ENCODE data around the gene C3orf49. TPM values are rescaled to one million over a fixed set of nuclear protein-coding genes. Genes with fewer than 3 reads are reported as not detected.
A peak's percentile ranks its signal among the peaks of the same experiment; 100 is the strongest.

Gene C3orf49
- total and polyA plus RNA-seq, 2 of the 13 experiments (the other 11 are each of a cell fraction or from before 2014, with no cell fraction given), result not detected

DNA sequence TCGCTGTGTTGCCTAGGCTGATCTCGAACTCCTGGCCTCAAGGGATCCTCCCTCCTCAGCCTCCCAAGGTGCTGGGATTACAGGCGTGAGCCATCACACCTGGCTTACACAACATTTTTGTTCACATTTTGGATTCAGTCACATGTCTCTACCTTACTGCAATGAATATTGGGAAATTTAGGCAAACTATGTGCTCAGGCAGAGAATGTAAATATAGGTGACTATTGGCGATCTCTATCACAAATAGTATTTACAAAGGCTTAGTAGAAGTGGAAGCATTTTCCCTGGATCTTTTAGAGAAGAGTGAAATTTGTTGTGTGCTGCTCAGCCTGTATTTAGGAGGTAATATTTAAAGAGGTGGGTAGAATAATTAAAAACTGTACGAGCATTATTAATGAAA is 72.4 kb downstream of the C3orf49 start (continued):
- TF ChIP-seq, protein P1, sequence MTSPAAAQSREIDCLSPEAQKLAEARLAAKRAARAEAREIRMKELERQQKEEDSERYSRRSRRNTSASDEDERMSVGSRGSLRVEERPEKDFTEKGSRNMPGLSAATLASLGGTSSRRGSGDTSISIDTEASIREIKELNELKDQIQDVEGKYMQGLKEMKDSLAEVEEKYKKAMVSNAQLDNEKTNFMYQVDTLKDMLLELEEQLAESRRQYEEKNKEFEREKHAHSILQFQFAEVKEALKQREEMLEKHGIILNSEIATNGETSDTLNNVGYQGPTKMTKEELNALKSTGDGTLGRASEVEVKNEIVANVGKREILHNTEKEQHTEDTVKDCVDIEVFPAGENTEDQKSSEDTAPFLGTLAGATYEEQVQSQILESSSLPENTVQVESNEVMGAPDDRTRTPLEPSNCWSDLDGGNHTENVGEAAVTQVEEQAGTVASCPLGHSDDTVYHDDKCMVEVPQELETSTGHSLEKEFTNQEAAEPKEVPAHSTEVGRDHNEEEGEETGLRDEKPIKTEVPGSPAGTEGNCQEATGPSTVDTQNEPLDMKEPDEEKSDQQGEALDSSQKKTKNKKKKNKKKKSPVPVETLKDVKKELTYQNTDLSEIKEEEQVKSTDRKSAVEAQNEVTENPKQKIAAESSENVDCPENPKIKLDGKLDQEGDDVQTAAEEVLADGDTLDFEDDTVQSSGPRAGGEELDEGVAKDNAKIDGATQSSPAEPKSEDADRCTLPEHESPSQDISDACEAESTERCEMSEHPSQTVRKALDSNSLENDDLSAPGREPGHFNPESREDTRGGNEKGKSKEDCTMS (CRISPR knock-in tag; conservative IDR thresholded peaks at IDR 0.05), result no peak
- TF ChIP-seq SMAD1 (CRISPR knock-in tag; IDR thresholded peaks at IDR 0.05; ENCODE audit: borderline replicate concordance, low read depth) (no peak), ZMAT3 (CRISPR knock-in tag; conservative IDR thresholded peaks at IDR 0.05) (no peak), BRD4 (CRISPR knock-in tag; IDR thresholded peaks at IDR 0.05) (no peak), PITX1 (CRISPR knock-in tag; IDR thresholded peaks at IDR 0.05) (peak; percentile 66), ZNF496 (CRISPR knock-in tag; IDR thresholded peaks at IDR 0.05; ENCODE audit: insufficient replicate concordance) (no peak), CCDC6 (CRISPR knock-in tag; IDR thresholded peaks at IDR 0.05) (no peak), NRL (CRISPR knock-in tag; IDR thresholded peaks at IDR 0.05; ENCODE audit: borderline replicate concordance) (no peak), ZBTB1 (CRISPR knock-in tag; IDR thresholded peaks at IDR 0.05; ENCODE audit: borderline replicate concordance) (no peak), ZNF264 (CRISPR knock-in tag; IDR thresholded peaks at IDR 0.05) (no peak), GATAD2A (CRISPR knock-in tag; IDR thresholded peaks at IDR 0.05) (peak; percentile 38; the same call in 1 of the 2 replicates), TEAD2 (CRISPR knock-in tag; IDR thresholded peaks at IDR 0.05) (no peak), RAD21 (CRISPR knock-in tag; IDR thresholded peaks at IDR 0.05) (no peak), PCBP2 (optimal IDR thresholded peaks at IDR 0.05; ENCODE audit: low read depth, low read length, poor library complexity, severe bottlenecking) (no peak), POGZ (CRISPR knock-in tag; IDR thresholded peaks at IDR 0.05) (0 out of 2 replicates have a peak, but pooled peaks have one; percentile 40), ZNF260 (CRISPR knock-in tag; IDR thresholded peaks at IDR 0.05; ENCODE audit: borderline replicate concordance, low read depth) (no peak), ZSCAN12 (CRISPR knock-in tag; IDR thresholded peaks at IDR 0.05) (no peak), ZNF3 (CRISPR knock-in tag; IDR thresholded peaks at IDR 0.05) (no peak), HOXA7 (CRISPR knock-in tag; IDR thresholded peaks at IDR 0.05) (no peak), ZNF354B (CRISPR knock-in tag; IDR thresholded peaks at IDR 0.05) (no peak)
- TF ChIP-seq, protein P2, sequence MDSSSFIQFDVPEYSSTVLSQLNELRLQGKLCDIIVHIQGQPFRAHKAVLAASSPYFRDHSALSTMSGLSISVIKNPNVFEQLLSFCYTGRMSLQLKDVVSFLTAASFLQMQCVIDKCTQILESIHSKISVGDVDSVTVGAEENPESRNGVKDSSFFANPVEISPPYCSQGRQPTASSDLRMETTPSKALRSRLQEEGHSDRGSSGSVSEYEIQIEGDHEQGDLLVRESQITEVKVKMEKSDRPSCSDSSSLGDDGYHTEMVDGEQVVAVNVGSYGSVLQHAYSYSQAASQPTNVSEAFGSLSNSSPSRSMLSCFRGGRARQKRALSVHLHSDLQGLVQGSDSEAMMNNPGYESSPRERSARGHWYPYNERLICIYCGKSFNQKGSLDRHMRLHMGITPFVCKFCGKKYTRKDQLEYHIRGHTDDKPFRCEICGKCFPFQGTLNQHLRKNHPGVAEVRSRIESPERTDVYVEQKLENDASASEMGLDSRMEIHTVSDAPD (CRISPR knock-in tag; IDR thresholded peaks at IDR 0.05), result peak; percentile 96
- TF ChIP-seq, protein P3, sequence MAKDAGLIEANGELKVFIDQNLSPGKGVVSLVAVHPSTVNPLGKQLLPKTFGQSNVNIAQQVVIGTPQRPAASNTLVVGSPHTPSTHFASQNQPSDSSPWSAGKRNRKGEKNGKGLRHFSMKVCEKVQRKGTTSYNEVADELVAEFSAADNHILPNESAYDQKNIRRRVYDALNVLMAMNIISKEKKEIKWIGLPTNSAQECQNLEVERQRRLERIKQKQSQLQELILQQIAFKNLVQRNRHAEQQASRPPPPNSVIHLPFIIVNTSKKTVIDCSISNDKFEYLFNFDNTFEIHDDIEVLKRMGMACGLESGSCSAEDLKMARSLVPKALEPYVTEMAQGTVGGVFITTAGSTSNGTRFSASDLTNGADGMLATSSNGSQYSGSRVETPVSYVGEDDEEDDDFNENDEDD (CRISPR knock-in tag; IDR thresholded peaks at IDR 0.05; ENCODE audit: borderline replicate concordance), result no peak
- TF ChIP-seq, protein P4, sequence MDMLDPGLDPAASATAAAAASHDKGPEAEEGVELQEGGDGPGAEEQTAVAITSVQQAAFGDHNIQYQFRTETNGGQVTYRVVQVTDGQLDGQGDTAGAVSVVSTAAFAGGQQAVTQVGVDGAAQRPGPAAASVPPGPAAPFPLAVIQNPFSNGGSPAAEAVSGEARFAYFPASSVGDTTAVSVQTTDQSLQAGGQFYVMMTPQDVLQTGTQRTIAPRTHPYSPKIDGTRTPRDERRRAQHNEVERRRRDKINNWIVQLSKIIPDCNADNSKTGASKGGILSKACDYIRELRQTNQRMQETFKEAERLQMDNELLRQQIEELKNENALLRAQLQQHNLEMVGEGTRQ (IDR thresholded peaks at IDR 0.05; ENCODE audit: low read depth, low read length), result peak; percentile 29; the same call in 1 of the 2 replicates
- TF ChIP-seq, protein P4 (CRISPR knock-in tag; IDR thresholded peaks at IDR 0.05; ENCODE audit: borderline replicate concordance), result peak; percentile 28; the same call in 1 of the 2 replicates
- TF ChIP-seq, protein P5, sequence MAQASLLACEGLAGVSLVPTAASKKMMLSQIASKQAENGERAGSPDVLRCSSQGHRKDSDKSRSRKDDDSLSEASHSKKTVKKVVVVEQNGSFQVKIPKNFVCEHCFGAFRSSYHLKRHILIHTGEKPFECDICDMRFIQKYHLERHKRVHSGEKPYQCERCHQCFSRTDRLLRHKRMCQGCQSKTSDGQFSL (CRISPR knock-in tag; IDR thresholded peaks at IDR 0.05), result no peak

All from HepG2 (cell line).